Raji (cell line): Measurements from ENCODE around the gene MAP6.

Experiments used
- POLR2A ChIP-seq: IDR thresholded peaks from 2 replicates; pipeline ENCODE4 v1.6.1; 2011; ENCODE audit warnings: low read depth, low read length, control low read depth; ENCODE audit not compliant: insufficient read depth

The MAP6 gene

DNA sequence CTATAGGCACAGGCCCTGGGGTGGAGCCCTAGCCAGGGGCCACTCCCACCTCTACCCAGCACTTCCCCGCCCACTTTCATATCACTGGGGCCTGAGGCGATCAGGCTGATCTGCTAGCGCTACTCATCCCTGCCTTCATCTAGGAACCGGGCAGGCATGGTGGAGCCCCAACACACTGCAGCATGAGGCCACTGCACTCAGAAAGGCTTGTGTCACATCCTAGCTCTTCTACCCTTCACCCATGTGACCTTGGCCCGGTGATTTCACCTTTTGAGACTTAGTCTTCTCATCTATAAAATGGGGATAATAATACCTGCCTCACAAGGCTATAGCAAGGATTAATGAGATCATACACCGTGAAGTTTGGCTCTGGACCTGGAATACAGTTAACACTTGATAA, 125.0 kb downstream of the MAP6 start:
- no peak for TF ChIP-seq POLR2A

DNA sequence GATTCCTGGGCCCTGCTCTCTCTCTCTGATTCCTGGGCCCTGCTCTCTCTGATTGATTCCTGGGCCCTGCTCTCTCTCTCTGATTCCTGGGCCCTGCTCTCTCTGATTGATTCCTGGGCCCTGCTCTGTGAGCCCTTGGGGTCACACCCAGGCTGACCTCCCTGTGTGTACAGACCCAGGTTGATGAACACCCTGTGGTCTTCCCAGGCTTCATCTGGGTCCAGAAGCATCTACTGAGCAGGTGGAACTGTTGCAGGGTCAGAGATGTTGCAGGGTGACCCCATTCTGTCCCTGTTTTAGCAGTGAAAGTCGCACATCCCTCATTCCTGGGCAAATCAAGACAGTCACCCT, 126.8 kb downstream of the MAP6 start:
- TF ChIP-seq POLR2A, result no peak

DNA sequence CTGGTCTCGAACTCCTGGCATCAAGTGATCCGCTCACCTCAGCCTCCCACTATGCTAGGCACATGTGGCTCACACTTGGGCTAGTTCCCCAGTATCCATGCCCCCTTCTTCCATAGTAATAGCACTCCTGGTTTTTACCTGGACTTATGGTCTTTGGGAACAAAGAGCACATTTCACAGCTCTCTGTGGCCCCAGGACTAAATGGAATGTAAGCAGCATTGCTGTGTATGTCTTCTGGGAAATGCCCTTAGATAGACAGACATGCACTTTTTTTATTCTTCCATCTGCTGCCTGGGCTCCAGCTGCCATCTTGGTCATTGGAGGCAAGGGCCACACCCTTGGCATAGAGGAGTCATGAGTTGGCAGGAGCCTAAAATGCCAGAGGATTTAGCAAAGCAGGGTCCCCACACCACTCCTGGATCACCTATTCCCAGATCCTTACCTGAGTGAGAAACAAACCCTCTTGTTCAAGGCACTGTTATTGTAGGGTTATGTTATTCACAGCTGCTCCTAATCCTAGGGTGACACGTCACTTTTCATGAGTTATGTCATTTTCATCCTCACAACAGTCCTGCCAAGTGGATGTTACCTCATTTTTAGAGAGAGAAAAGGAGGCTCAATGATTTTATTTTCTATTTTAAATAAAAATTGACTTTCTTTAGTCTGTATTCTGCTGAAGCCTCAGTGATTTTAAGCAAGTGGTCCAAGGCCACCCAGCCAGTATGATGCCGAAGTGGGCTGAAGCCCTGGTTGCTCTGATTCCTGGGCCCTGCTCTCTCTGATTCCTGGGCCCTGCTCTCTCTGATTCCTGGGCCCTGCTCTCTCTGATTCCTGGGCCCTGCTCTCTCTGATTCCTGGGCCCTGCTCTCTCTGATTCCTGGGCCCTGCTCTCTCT, 127.4 kb downstream of the MAP6 start:
- TF ChIP-seq POLR2A, result no peak

DNA sequence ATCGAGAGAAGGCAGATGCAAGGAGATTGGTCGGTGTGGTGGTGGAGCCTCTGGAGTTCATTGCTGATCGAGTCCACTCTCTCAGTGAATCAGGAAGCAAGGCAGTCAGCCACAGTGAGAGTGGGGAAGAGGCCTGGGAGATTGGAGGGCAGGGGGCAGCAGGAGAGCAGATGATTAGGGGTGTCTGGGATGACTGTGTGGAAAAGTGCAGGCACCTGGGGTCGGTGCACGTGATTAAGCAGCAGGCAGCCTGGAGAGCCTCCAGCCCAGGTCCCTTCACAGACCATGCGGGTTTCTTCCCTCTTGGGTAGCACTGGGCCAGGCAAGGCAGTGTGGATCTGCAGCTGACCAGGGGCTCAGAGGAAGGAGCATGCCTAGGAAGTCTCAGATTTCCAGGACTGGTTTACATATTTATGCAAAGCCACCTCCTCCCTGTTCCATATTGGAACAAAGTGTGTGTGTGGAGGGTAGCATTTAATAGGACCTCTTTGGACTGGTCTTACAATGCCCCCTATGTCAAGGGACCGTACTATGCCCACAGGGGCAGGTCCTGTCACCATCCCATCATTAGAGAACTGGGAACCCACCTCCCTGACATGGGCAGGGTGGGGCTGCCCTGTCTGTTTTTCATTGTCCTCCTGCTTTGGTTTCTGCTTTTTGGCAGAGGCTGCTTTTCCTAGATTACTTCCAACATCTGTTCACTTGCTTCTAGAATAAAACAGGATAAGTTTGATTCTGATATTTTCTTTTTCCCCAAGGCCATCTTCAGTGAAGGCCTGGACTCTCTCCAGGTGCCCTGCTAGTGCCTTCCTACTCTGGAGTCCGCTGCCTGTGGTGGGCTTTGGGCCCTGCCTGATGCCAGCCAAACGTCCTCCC, 129.1 kb downstream of the MAP6 start:
- TF ChIP-seq POLR2A, result no peak

DNA sequence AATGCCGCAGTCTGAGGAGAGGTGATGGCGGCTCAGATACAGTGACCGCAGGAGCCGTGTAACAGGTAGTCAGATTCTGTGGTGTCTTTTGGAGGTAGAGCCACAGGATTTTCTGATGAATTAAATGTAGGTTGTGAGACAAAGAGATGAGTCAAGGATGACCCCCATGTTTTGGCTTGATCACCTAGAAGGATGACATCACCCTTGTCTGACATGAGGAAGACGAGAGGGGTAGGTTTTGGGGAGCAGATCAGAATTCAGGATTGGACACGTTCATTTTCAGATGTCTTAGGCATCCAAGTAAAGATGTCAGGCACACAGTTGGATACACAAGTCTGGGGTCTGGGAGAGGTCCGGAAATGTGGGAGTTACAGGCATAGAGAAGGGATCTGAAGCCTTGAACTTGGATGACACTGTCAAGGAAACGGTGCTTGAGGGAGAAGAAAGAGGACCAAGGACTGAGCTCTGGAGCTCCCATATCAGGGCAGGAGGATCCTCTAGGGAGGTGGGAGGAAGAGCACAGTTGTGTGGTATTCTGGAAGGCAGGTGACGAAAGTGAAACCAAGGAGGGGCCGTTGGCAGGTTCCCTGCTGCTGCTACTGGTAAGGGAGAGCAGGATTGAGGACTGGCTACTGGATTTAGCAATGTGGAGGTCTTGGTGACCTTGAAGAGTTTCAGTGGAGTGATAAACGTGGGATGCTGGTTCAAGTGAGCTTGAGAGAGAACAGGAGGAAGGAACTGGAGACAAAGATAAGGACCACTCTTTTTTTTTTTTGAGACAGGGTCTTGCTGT, 130.5 kb downstream of the MAP6 start:
- TF ChIP-seq POLR2A, result no peak

DNA sequence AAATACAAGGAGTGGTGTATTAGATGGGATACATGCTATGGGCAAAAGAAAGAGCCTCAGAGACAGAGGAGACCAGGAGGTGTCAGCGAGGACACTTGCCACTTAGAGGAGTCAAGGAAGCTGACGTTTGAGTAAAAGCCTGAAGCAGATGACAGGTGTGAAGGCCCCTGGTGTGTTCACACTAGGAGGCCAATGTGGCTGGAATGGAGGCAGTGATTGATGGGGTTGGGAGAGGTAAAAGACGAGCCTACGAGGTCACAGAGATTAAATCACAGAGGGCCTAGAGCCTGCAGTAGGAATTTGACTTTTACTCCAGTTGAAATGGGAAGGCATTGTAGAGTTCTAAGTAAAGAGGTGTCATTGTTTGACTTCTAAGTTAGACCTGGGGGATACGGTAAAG, 131.1 kb downstream of the MAP6 start:
- no peak for TF ChIP-seq POLR2A
